K562 (cell line): ENCODE measurements around the gene MAZ. TPM values are rescaled to one million over a fixed set of nuclear protein-coding genes. Genes with fewer than 3 reads are reported as not detected.

ENCODE experiments used
- ARID3A ChIP-seq: IDR thresholded peaks from 2 replicates; pipeline ENCODE4 v1.6.1; 2012; ENCODE audit warnings: low read depth, low read length, improper control_type of control experiment, borderline replicate concordance
- CREB3L1 ChIP-seq: fragments of 450-650 bp; IDR thresholded peaks from 2 replicates; pipeline ENCODE4 v1.6.1; 2014; ENCODE audit warnings: low read depth, mild to moderate bottlenecking, moderate library complexity, borderline replicate concordance
- GABPB1 ChIP-seq: sonication (generic); formaldehyde crosslinking; IDR thresholded peaks from 2 replicates; pipeline ENCODE4 v1.8.0; 2022; ENCODE audit warnings: mild to moderate bottlenecking, missing genetic modification reagents
- HES1 ChIP-seq: fragments of 450-650 bp; IDR thresholded peaks from 2 replicates; pipeline ENCODE4 v1.6.1; 2016; ENCODE audit warnings: low read depth, mild to moderate bottlenecking, moderate library complexity
- NONO ChIP-seq, 2 experiments: fragments of 200-400 bp in 1 of 2; fragments of 450-650 bp in 1 of 2; formaldehyde crosslinking in 1 of 2; IDR thresholded peaks; 2 replicates each; pipeline ENCODE4 v1.6.1; 2017; ENCODE audit warnings: low read depth in 2 of 2, mild to moderate bottlenecking in 2 of 2, moderate library complexity in 2 of 2, low read length in 1 of 2
- POLR2G ChIP-seq: fragments of 200-400 bp; formaldehyde crosslinking; IDR thresholded peaks from 2 replicates; pipeline ENCODE4 v1.6.1; 2017; ENCODE audit warnings: low read depth, mild to moderate bottlenecking, antibody characterized with exemption, low read length, moderate library complexity
- POU5F1 ChIP-seq: fragments of 150-350 bp; IDR thresholded peaks from 2 replicates; pipeline ENCODE4 v1.6.1; 2014; ENCODE audit warnings: borderline replicate concordance, low read length, low read depth, mild to moderate bottlenecking; ENCODE audit not compliant: partially characterized antibody
- ZNF668 ChIP-seq: fragments of 250-450 bp; sonication (Bioruptor Pico); IDR thresholded peaks from 2 replicates; pipeline ENCODE4 v1.8.0; 2022; ENCODE audit warnings: mild to moderate bottlenecking, inconsistent platforms
- ZNF830 ChIP-seq: fragments of 250-450 bp; sonication (Bioruptor Pico); IDR thresholded peaks from 2 replicates; pipeline ENCODE4 v1.5.0; 2021; ENCODE audit warnings: mild to moderate bottlenecking
- polyA plus RNA-seq, 8 experiments: library from polyadenylated mRNA; depleted of rRNA in 4 of 8; stranded (reverse) in 5 of 8; unstranded in 3 of 8; fragments of >200 nt; fragmentation: Nextera tagmentation in 2 of 8; fragmentation: Illumina TruSeq in 1 of 8; extraction: Ambion mirVana in 2 of 8; extraction: Trizol in 1 of 8; gene quantifications; 2 replicates each; pipeline versions ENCODE4 v1.2.1 to v1.2.3, GENCODE V29; 2011 to 2014; ENCODE audit warnings: inconsistent platforms in 1 of 8, missing spikeins in 1 of 8
- total RNA-seq, 7 experiments: library from RNA; depleted of rRNA in 6 of 7; stranded (reverse); fragments of >200 nt in 6 of 7; fragmentation: Illumina TruSeq in 2 of 7; extraction: Trizol in 2 of 7; gene quantifications; 2 replicates each; pipeline versions ENCODE4 v1.2.1 to v1.2.3, GENCODE V29; 2011 to 2021; ENCODE audit warnings: low replicate concordance in 1 of 7
- TF ChIP-seq, protein P1 (sequence below): sonication (generic); formaldehyde crosslinking; IDR thresholded peaks from 2 replicates; pipeline ENCODE4 v1.8.1; 2023; ENCODE audit warnings: mild to moderate bottlenecking, missing genetic modification reagents, moderate library complexity
- TF ChIP-seq, protein P2 (sequence below), 2 experiments: IDR thresholded peaks; 2 replicates each; pipeline ENCODE4 v1.6.1; 2011; ENCODE audit warnings: borderline replicate concordance in 1 of 2, control low read depth in 1 of 2, low read depth in 1 of 2, low read length in 1 of 2, mild to moderate bottlenecking in 1 of 2, mixed read lengths in 1 of 2, moderate library complexity in 1 of 2; ENCODE audit not compliant: insufficient read depth in 1 of 2, insufficient read length in 1 of 2, poor library complexity in 1 of 2, severe bottlenecking in 1 of 2; ENCODE audit errors: extremely low read depth in 1 of 2
- TF ChIP-seq, protein P3 (sequence below): sonication (generic); formaldehyde crosslinking; IDR thresholded peaks from 2 replicates; pipeline ENCODE4 v1.8.1; 2023; ENCODE audit warnings: mild to moderate bottlenecking, missing genetic modification reagents

MAZ gene
- total and polyA plus RNA-seq, 9 of the 15 experiments (the other 6 are each of a cell fraction or from before 2014, with no cell fraction given) = 45.4 to 532 (median 250) TPM

DNA sequence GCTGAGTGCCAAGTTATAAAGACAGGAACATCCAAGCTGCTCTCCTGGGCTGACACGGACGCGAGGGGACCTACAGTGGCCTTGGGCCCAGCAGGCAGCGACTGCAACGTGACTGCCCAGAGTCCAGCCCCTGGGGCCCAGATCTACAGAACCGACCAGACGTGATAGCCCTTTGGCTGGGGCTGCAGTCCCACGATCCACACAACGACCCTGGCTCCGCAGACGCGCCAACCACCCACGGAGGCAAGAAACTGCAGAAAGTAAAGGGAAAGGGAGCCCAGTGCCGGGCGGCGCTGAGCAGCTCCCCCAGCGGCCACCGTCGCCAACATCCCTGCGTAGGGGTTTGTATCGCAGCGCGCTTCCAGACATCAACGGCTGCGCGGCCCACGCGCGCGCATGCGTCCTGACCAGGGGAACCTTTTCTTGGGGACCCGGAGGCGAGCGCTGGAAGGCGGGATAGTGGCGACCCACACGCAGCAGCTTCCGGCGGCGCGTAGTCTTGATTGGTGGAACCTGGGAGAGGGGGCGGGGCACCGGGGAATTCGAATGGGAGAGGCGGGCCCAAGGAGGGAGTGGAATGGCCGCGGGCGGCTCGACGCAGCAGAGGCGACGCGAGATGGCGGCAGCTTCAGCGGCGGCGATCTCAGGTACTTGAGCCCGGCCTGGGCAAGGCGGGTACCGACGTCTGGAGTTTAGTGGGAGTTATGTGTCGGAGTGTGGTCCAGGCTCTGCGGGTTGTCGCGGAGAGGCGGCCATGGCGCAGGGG is 16.0 kb upstream of the MAZ start, which contains the start of gene KIF22 (continued):
- TF ChIP-seq ARID3A (peak; percentile 34; the same call in 1 of the 2 replicates), CREB3L1 (peak; percentile 59), ZNF830 (CRISPR knock-in tag) (0 out of 2 replicates have a peak, but pooled peaks have one; percentile 43), ZNF668 (0 out of 2 replicates have a peak, but pooled peaks have one; percentile 19), POLR2G (peak; percentile 99), NONO (IDR thresholded peaks at IDR 0.05; ENCODE audit: low read depth in 2 of 2, low read length in 1 of 2) (peak in 1 of 2 experiments; percentile 42; a peak in 1 of 4 replicates), HES1 (peak; percentile 48; the same call in 1 of the 2 replicates), POU5F1 (peak; percentile 67), GABPB1 (CRISPR knock-in tag) (peak; percentile 99)
- TF ChIP-seq, protein P1, sequence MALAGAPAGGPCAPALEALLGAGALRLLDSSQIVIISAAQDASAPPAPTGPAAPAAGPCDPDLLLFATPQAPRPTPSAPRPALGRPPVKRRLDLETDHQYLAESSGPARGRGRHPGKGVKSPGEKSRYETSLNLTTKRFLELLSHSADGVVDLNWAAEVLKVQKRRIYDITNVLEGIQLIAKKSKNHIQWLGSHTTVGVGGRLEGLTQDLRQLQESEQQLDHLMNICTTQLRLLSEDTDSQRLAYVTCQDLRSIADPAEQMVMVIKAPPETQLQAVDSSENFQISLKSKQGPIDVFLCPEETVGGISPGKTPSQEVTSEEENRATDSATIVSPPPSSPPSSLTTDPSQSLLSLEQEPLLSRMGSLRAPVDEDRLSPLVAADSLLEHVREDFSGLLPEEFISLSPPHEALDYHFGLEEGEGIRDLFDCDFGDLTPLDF (CRISPR knock-in tag) = peak; percentile 83; the same call in 1 of the 2 replicates
- TF ChIP-seq, protein P2, sequence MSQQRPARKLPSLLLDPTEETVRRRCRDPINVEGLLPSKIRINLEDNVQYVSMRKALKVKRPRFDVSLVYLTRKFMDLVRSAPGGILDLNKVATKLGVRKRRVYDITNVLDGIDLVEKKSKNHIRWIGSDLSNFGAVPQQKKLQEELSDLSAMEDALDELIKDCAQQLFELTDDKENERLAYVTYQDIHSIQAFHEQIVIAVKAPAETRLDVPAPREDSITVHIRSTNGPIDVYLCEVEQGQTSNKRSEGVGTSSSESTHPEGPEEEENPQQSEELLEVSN (IDR thresholded peaks at IDR 0.05; ENCODE audit: borderline replicate concordance in 1 of 2, extremely low read depth in 1 of 2, insufficient read depth in 1 of 2, insufficient read length in 1 of 2, low read depth in 1 of 2, low read length in 1 of 2, poor library complexity in 1 of 2, severe bottlenecking in 1 of 2) = peak; percentile 27 to 67
- TF ChIP-seq, protein P3, sequence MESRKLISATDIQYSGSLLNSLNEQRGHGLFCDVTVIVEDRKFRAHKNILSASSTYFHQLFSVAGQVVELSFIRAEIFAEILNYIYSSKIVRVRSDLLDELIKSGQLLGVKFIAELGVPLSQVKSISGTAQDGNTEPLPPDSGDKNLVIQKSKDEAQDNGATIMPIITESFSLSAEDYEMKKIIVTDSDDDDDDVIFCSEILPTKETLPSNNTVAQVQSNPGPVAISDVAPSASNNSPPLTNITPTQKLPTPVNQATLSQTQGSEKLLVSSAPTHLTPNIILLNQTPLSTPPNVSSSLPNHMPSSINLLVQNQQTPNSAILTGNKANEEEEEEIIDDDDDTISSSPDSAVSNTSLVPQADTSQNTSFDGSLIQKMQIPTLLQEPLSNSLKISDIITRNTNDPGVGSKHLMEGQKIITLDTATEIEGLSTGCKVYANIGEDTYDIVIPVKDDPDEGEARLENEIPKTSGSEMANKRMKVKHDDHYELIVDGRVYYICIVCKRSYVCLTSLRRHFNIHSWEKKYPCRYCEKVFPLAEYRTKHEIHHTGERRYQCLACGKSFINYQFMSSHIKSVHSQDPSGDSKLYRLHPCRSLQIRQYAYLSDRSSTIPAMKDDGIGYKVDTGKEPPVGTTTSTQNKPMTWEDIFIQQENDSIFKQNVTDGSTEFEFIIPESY = peak; percentile 86
